Uterus (tissue), 4 donors: ENCODE data around the gene IFITM10. TPM values are rescaled to one million over a fixed set of nuclear protein-coding genes. Genes with fewer than 3 reads are reported as not detected.

Experiments used
- DNase-seq, 2 donors: peaks; one replicate each; pipeline ENCODE4 v3.0.0-alpha.2; 2019 to 2020
- H3K27ac ChIP-seq, 2 donors: fragments of 200-600 bp; sonication (generic); 1 replicate in 1 of 2; 2 replicates in 1 of 2; pipeline ENCODE4 v1.5.1; 2016 to 2018
- H3K27me3 ChIP-seq, 2 donors: fragments of 200-600 bp; sonication (generic); one replicate each; pipeline ENCODE4 v1.5.1; 2018 to 2019; ENCODE audit warnings: control low read depth in 1 of 2
- H3K36me3 ChIP-seq, 2 donors: fragments of 200-600 bp; sonication (generic); one replicate each; pipeline ENCODE4 v1.5.1; 2019; ENCODE audit warnings: control low read depth in 1 of 2
- H3K4me1 ChIP-seq, 2 donors: fragments of 200-600 bp; sonication (generic); one replicate each; pipeline ENCODE4 v1.5.1; 2018 to 2019; ENCODE audit warnings: control low read depth in 1 of 2
- H3K4me3 ChIP-seq, 2 donors: fragments of 200-600 bp; sonication (generic); 1 replicate in 1 of 2; 2 replicates in 1 of 2; pipeline ENCODE4 v1.5.1; 2018 to 2019; ENCODE audit warnings: mild to moderate bottlenecking in 1 of 2
- H3K9me3 ChIP-seq, 2 donors: fragments of 200-600 bp; sonication (generic); one replicate each; pipeline ENCODE4 v1.5.1; 2019; ENCODE audit warnings: control low read depth in 1 of 2
- POLR2A ChIP-seq, 2 donors: fragments of 450-650 bp; IDR thresholded peaks; one replicate each; pipeline ENCODE4 v1.6.1; 2016; ENCODE audit warnings: antibody characterized with exemption in 2 of 2, mild to moderate bottlenecking in 1 of 2, moderate library complexity in 1 of 2
- intact Hi-C: fragments of 100-400 bp; cut with DNase I; formaldehyde crosslinking; loops from one replicate; pipeline ENCODE4 v1.15.1; 2023; ENCODE audit warnings: low total_unique reads
- total RNA-seq, 4 donors: library from RNA; depleted of rRNA in 3 of 4; stranded (reverse); fragments of >200 nt in 3 of 4; gene quantifications; one replicate each; pipeline versions ENCODE4 v1.1.0 to v1.2.4, GENCODE V29; 2014 to 2023
- TF ChIP-seq, protein P1 (sequence below), 4 experiments: fragments of 200-600 bp in 2 of 4; fragments of 450-650 bp in 2 of 4; sonication (generic) in 2 of 4; IDR thresholded peaks; one replicate each; pipeline ENCODE4 v1.5.1; 2016 to 2019; ENCODE audit warnings: antibody characterized with exemption in 4 of 4, mild to moderate bottlenecking in 2 of 4, moderate library complexity in 1 of 4
- donor health status: DM: yes; HTN: yes; CAD: no.

Gene IFITM10
- total RNA-seq, 4 donors from 2014 or later = 0.85 TPM; not detected in 3

DNA sequence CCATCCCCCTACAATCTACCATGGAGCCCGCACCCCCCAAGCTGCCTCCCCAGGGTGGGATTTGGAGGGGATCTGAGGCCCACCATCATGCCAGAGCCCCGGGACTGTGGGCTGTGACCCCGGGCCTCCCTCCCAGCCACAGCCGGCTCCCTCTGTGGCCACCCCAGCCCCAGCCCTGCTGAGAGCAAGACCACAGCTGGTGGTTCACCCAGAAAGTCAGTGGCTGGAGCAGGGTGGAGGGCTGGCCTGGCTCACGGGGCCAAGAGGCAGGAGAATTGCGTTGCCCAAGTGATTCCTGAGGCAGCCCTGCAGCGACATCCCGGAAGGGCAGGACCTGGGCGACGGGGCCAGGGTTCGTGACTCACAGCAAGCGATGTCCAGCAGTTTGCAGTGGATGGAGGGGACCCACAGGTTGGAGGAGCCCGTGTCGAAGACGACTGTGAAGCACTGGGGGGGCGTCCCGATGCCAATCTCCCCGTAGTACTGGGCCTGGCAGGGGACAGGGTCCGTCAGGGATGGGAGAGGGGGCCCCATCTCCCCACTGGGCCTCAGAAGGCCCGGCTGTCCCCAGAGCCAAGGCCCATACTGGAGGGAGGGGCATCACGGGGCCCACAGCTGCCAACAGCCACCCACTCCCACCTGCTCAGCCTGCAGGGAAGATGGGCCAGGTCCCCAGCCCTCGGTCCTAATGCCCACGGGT is 8.9 kb upstream of the IFITM10 start:
- intact Hi-C loops = no loop called here
- TF ChIP-seq POLR2A (IDR thresholded peaks at IDR 0.05) = no peak
- TF ChIP-seq, protein P1, sequence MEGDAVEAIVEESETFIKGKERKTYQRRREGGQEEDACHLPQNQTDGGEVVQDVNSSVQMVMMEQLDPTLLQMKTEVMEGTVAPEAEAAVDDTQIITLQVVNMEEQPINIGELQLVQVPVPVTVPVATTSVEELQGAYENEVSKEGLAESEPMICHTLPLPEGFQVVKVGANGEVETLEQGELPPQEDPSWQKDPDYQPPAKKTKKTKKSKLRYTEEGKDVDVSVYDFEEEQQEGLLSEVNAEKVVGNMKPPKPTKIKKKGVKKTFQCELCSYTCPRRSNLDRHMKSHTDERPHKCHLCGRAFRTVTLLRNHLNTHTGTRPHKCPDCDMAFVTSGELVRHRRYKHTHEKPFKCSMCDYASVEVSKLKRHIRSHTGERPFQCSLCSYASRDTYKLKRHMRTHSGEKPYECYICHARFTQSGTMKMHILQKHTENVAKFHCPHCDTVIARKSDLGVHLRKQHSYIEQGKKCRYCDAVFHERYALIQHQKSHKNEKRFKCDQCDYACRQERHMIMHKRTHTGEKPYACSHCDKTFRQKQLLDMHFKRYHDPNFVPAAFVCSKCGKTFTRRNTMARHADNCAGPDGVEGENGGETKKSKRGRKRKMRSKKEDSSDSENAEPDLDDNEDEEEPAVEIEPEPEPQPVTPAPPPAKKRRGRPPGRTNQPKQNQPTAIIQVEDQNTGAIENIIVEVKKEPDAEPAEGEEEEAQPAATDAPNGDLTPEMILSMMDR (IDR thresholded peaks at IDR 0.05) = no peak
- no peak overlapping the region for H3K27ac ChIP-seq

DNA sequence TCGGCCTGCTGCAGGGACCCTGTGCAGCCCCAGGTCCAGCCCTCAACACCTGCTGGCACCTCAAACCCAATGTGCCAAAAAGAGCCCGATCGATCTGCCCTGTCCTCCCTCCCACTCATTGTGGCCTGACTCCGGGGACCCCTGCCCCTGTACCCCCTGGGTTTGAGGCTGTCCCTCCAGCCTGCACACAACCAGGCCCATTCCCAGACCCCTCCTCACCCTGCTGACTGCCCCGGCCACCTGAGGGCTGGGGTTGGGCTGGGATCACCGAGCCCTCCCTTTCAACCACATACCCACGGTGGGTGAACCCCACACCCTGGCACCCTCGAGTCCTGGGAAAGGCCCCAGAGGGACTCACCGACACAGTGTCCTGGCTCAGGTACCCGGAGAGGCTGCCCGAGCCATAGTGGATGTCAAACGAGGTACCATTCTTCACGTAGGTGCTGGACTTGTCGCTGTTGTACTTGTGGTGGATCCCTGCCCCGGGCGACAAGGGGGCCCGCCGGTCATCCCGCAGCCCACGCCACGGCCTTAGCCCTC is 8.3 kb upstream of the IFITM10 start:
- Histone ChIP-seq H3K27me3 (no peaks in the 10 kb centered on the region), H3K27ac (no peak overlapping the region), H3K9me3 (no peaks in the 10 kb centered on the region), H3K4me3 (no peak overlapping the region), H3K4me1 (peaks cover 0 to 13% of the 10 kb centered on the region in 2 donors), H3K36me3 (no peaks in the 10 kb centered on the region)
- intact Hi-C loops = no loop called here
- DNase-seq = no peak
- TF ChIP-seq, protein P1 (IDR thresholded peaks at IDR 0.05) = no peak
- TF ChIP-seq POLR2A (IDR thresholded peaks at IDR 0.05) = no peak

More for the DNA sequence above, 8.9 kb upstream of the IFITM10 start:
- DNase-seq = no peak
- Histone ChIP-seq H3K9me3 (no peaks in the 10 kb centered on the region), H3K4me3 (no peak overlapping the region), H3K36me3 (no peaks in the 10 kb centered on the region), H3K4me1 (peaks cover 0 to 13% of the 10 kb centered on the region in 2 donors), H3K27me3 (no peaks in the 10 kb centered on the region)

DNA sequence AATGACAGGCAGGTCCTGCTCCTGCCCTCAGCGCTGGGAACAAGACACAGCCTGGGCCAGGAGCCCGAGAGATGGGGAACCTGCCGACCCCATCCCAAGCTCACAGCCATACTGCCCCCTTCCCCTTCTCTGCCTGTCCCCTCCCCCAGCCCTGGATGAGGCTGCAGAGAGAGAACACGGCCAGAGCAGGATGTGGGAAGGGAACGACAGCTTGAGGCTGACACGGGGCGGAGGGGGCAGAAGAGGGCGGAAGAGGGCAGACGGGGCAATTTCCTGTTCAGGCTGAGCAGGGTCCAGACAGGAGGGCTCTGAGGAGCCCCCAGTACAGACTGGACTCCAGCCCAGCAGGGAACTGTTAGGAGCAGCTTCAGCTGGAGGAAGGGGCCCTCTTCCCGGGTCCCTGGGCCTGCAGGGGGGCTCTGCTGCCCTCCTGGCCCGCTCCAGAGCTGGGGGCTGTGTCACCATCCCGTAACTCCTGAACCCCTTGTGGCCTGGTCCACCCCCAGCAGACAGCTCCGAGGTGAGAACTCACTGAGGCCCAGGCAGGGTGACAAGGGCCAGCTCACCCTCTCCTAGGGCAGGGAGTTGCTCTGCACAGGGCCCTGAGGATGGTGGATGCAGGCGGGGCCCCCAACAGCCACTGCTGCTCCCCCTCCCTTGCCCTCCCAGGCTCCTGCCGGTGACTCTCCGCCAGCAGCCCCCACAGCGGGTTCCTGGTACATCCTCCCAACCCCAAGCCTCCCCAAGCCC is 7.6 kb upstream of the IFITM10 start:
- no peak for DNase-seq
- H3K36me3 ChIP-seq = no peaks in the 10 kb centered on the region
- H3K4me1 ChIP-seq = peaks cover 0 to 13% of the 10 kb centered on the region in 2 donors
- TF ChIP-seq, protein P1 (IDR thresholded peaks at IDR 0.05) = no peak
- no peak for TF ChIP-seq POLR2A (IDR thresholded peaks at IDR 0.05)
- no peaks in the 10 kb centered on the region for H3K27me3 ChIP-seq
- H3K4me3 ChIP-seq = no peak overlapping the region
- no peak overlapping the region for H3K27ac ChIP-seq
- intact Hi-C loops = no loop called here
- H3K9me3 ChIP-seq = no peaks in the 10 kb centered on the region

DNA sequence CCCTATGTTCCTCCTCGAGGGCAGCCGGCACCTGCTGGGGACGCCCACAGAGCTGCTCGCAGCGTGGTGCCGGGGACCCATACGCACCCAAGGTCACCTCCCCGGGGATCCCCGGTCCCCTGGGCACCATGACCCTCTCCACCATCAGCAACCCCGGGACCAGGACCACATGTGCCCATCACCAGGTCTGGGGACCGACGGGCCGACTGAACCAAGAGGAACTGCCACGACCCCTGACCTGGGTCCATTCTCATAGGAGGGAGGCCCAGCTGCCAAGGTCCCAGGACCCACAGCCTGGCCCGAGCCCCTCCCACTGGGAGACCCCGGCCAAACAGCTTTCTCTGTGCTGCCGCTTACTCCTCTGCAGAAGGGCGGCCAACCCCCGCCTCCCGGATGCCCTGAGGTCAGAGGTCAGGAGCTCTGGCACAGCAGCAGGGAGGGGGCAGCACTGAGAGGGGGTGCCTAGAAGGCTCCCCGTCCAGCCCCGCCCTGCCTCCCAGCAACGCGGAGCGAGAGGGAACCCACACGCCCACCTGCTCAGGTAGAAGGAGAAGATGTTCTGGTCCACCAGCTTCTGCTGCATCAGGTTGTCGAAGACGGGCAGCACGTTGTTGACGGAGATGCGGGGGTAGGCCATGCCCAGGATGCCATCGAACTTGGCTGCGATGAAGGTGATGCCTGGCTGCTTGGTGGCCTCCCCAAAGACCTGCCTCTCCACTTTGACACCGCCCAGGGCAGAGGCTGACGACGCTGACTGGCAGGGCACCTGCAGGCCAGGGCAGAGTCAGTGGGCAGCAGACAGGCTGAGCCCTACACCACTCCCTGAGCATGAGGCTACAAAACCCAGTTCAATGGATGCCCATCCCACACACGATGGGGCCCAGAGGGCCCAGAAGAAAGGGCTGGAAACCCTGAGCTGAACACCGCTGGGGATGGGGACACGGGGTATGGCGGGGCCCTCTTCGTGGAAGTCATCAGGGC is 6.7 kb upstream of the IFITM10 start:
- H3K4me3 ChIP-seq = no peak overlapping the region
- H3K27ac ChIP-seq = no peak overlapping the region
- H3K36me3 ChIP-seq = no peaks in the 10 kb centered on the region
- intact Hi-C loops = no loop called here
- TF ChIP-seq, protein P1 (IDR thresholded peaks at IDR 0.05) = no peak
- TF ChIP-seq POLR2A (IDR thresholded peaks at IDR 0.05) = no peak
- peaks cover 0 to 10% of the 10 kb centered on the region in 2 donors for H3K4me1 ChIP-seq
- no peak for DNase-seq
- no peaks in the 10 kb centered on the region for H3K9me3 ChIP-seq
- H3K27me3 ChIP-seq = no peaks in the 10 kb centered on the region
